IMR-90 (cell line): Measurements from ENCODE around the gene RPTOR. TPM values are rescaled to one million over a fixed set of nuclear protein-coding genes. Genes with fewer than 3 reads are reported as not detected.

Experiments used
- ATAC-seq: fragments of 200-7000 bp; cut with Tn5 transposase; 2 replicates; pipeline ENCODE4 v1.9.1; 2020; ENCODE audit warnings: low read depth, mild to moderate bottlenecking, moderate library complexity
- BruUV-seq: library from RNA; stranded (reverse); fragments of 400-500 nt; replicated peaks from 2 replicates; lab custom pipeline; 2021; lab: Mats Ljungman, UMichigan
- CTCF ChIA-PET: fragments of 300-600 bp; formaldehyde crosslinking; extraction: SDS; loops from one replicate; lab custom pipeline; 2021; ENCODE audit warnings: antibody characterized with exemption; lab: Yijun Ruan, JAX
- POLR2A ChIA-PET: fragments of 300-600 bp; sonication (Branson Sonifier 250); formaldehyde crosslinking; loops from one replicate; lab custom pipeline; 2022; ENCODE audit warnings: antibody characterized with exemption; ENCODE audit not compliant: unreplicated experiment; lab: Charles Lee
- DNase-seq: peaks from one replicate; pipeline ENCODE4 v3.0.0; 2013
- H2AFZ ChIP-seq: replicated peaks from 2 replicates; pipeline ENCODE3; 2013; ENCODE audit warnings: low read length, mild to moderate bottlenecking; ENCODE audit not compliant: poor library complexity
- H2AK5ac ChIP-seq: 2 replicates; pipeline ENCODE4 v1.6.1; 2013; ENCODE audit warnings: low read depth, low read length, inconsistent platforms
- H2AK9ac ChIP-seq: replicated peaks from 2 replicates; pipeline ENCODE3; 2013; ENCODE audit warnings: mild to moderate bottlenecking, low read depth, low read length, moderate library complexity; ENCODE audit not compliant: poor library complexity
- H2BK120ac ChIP-seq: 2 replicates; pipeline ENCODE4 v1.6.1; 2013; ENCODE audit warnings: low read depth, low read length, inconsistent platforms
- H2BK15ac ChIP-seq: 3 replicates; pipeline ENCODE4 v1.6.1; 2013; ENCODE audit warnings: low read depth, low read length, inconsistent platforms
- H2BK20ac ChIP-seq: 2 replicates; pipeline ENCODE4 v1.6.1; 2013; ENCODE audit warnings: low read depth, mild to moderate bottlenecking, inconsistent platforms, low read length, moderate library complexity
- H2BK5ac ChIP-seq: 2 replicates; pipeline ENCODE4 v1.6.1; 2013; ENCODE audit warnings: mild to moderate bottlenecking, low read depth, low read length, inconsistent platforms; ENCODE audit not compliant: poor library complexity, severe bottlenecking
- H3K14ac ChIP-seq: replicated peaks from 2 replicates; pipeline ENCODE4 v1.6.1; 2013; ENCODE audit warnings: low read depth, low read length, inconsistent platforms
- H3K18ac ChIP-seq: 2 replicates; pipeline ENCODE4 v1.6.1; 2013; ENCODE audit warnings: low read depth, low read length, control low read depth
- H3K23ac ChIP-seq: 2 replicates; pipeline ENCODE4 v1.6.1; 2013; ENCODE audit warnings: low read depth, low read length, inconsistent platforms
- H3K27ac ChIP-seq: 2 replicates; pipeline ENCODE4 v1.5.1; 2013; ENCODE audit warnings: mild to moderate bottlenecking, control low read depth, low read length; ENCODE audit not compliant: insufficient read depth
- H3K27me3 ChIP-seq: 2 replicates; pipeline ENCODE4 v1.6.1; 2013; ENCODE audit warnings: low read length; ENCODE audit not compliant: control insufficient read depth, insufficient read depth
- H3K36me3 ChIP-seq: 2 replicates; pipeline ENCODE4 v1.6.1; 2013; ENCODE audit warnings: low read length, mixed read lengths; ENCODE audit not compliant: control insufficient read depth, insufficient read depth
- H3K4ac ChIP-seq: 2 replicates; pipeline ENCODE4 v1.6.1; 2013; ENCODE audit warnings: low read depth, low read length, inconsistent platforms
- H3K4me1 ChIP-seq: 2 replicates; pipeline ENCODE4 v1.6.1; 2013; ENCODE audit warnings: low read length, mixed read lengths; ENCODE audit not compliant: control insufficient read depth, insufficient read depth
- H3K4me2 ChIP-seq: 2 replicates; pipeline ENCODE4 v1.6.1; 2013; ENCODE audit warnings: low read depth, mild to moderate bottlenecking, control low read depth, low read length, moderate library complexity
- H3K4me3 ChIP-seq: 2 replicates; pipeline ENCODE4 v1.5.1; 2013; ENCODE audit warnings: low read depth, mild to moderate bottlenecking, control low read depth, low read length, moderate library complexity; ENCODE audit not compliant: insufficient read depth
- H3K56ac ChIP-seq: 2 replicates; pipeline ENCODE4 v1.6.1; 2013; ENCODE audit warnings: low read length, inconsistent platforms; ENCODE audit not compliant: insufficient read depth; ENCODE audit errors: extremely low read depth
- H3K79me1 ChIP-seq, 2 experiments: 2 replicates each; pipeline ENCODE4 v1.6.1; 2013; ENCODE audit warnings: low read length in 2 of 2, inconsistent platforms in 1 of 2, low read depth in 1 of 2
- H3K9ac ChIP-seq: 2 replicates; pipeline ENCODE4 v1.6.1; 2013; ENCODE audit warnings: low read depth, low read length, control low read depth
- H3K9me1 ChIP-seq: 2 replicates; pipeline ENCODE4 v1.6.1; 2013; ENCODE audit warnings: low read length, inconsistent platforms; ENCODE audit not compliant: insufficient read depth
- H3K9me3 ChIP-seq: 2 replicates; pipeline ENCODE4 v1.6.1; 2013; ENCODE audit warnings: low read length; ENCODE audit not compliant: control insufficient read depth, insufficient read depth
- H4K20me1 ChIP-seq: 2 replicates; pipeline ENCODE4 v1.6.1; 2013; ENCODE audit warnings: low read length, inconsistent platforms; ENCODE audit not compliant: insufficient read depth
- H4K5ac ChIP-seq: 2 replicates; pipeline ENCODE4 v1.6.1; 2013; ENCODE audit warnings: mild to moderate bottlenecking, low read depth, low read length, control low read depth
- H4K8ac ChIP-seq, 2 experiments: 2 replicates each; pipeline ENCODE4 v1.6.1; 2013; ENCODE audit warnings: low read depth in 2 of 2, low read length in 2 of 2, control low read depth in 1 of 2, inconsistent platforms in 1 of 2
- H4K91ac ChIP-seq: 2 replicates; pipeline ENCODE4 v1.6.1; 2013; ENCODE audit warnings: low read depth, low read length, inconsistent platforms; ENCODE audit not compliant: insufficient read depth
- BHLHE40 ChIP-seq: fragments of 150-350 bp; IDR thresholded peaks from 2 replicates; pipeline ENCODE4 v1.6.1; 2016; ENCODE audit warnings: mild to moderate bottlenecking, low read depth, low read length
- CEBPB ChIP-seq: IDR thresholded peaks from 2 replicates; pipeline ENCODE4 v1.6.1; 2012; ENCODE audit warnings: low read depth, low read length, improper control_type of control experiment
- CHD1 ChIP-seq: IDR thresholded peaks from 2 replicates; pipeline ENCODE4 v1.6.1; 2012; ENCODE audit warnings: low read depth, low read length, improper control_type of control experiment
- CTCF ChIP-seq: conservative IDR thresholded peaks from 2 replicates; pipeline ENCODE4 v1.5.1; 2012; ENCODE audit warnings: mild to moderate bottlenecking, low read depth, low read length, improper control_type of control experiment
- ELK1 ChIP-seq: fragments of 150-350 bp; IDR thresholded peaks from 2 replicates; pipeline ENCODE4 v1.6.1; 2016; ENCODE audit warnings: low read depth, mild to moderate bottlenecking, low read length, moderate library complexity, borderline replicate concordance
- FOS ChIP-seq: fragments of 150-350 bp; IDR thresholded peaks from 2 replicates; pipeline ENCODE4 v1.6.1; 2016; ENCODE audit warnings: low read depth, low read length
- MAFK ChIP-seq: IDR thresholded peaks from 2 replicates; pipeline ENCODE4 v1.6.1; 2012; ENCODE audit warnings: low read depth, low read length, improper control_type of control experiment
- MAZ ChIP-seq: IDR thresholded peaks from 2 replicates; pipeline ENCODE4 v1.6.1; 2012; ENCODE audit warnings: low read depth, mild to moderate bottlenecking, low read length, improper control_type of control experiment, moderate library complexity, borderline replicate concordance
- MXI1 ChIP-seq: IDR thresholded peaks from 2 replicates; pipeline ENCODE4 v1.6.1; 2012; ENCODE audit warnings: low read depth, mild to moderate bottlenecking, low read length, moderate library complexity, borderline replicate concordance
- NFE2L2 ChIP-seq: fragments of 150-350 bp; IDR thresholded peaks from 2 replicates; pipeline ENCODE4 v1.6.1; 2016; ENCODE audit warnings: low read depth, mild to moderate bottlenecking, low read length
- POLR2A ChIP-seq: IDR thresholded peaks from 2 replicates; pipeline ENCODE4 v1.6.1; 2012; ENCODE audit warnings: mild to moderate bottlenecking, low read depth, low read length
- RAD21 ChIP-seq: IDR thresholded peaks from 2 replicates; pipeline ENCODE4 v1.6.1; 2012; ENCODE audit warnings: low read length, improper control_type of control experiment
- RCOR1 ChIP-seq: IDR thresholded peaks from 2 replicates; pipeline ENCODE4 v1.6.1; 2012; ENCODE audit warnings: mild to moderate bottlenecking, low read length, improper control_type of control experiment; ENCODE audit not compliant: insufficient replicate concordance
- RFX5 ChIP-seq: IDR thresholded peaks from 2 replicates; pipeline ENCODE4 v1.8.0; 2012; ENCODE audit warnings: low read depth, mild to moderate bottlenecking, low read length, moderate library complexity
- SMC3 ChIP-seq: fragments of 150-350 bp; IDR thresholded peaks from 2 replicates; pipeline ENCODE4 v1.6.1; 2016; ENCODE audit warnings: low read depth, mild to moderate bottlenecking, antibody characterized with exemption, low read length, moderate library complexity
- USF2 ChIP-seq: fragments of 150-350 bp; IDR thresholded peaks from 2 replicates; pipeline ENCODE4 v1.6.1; 2017; ENCODE audit warnings: mild to moderate bottlenecking, antibody characterized with exemption, low read length, low read depth
- WGBS, 2 experiments: methylation state at CpG; one replicate each; pipeline versions ENCODE4 v1.1.5 to v1.1.7; 2013; ENCODE audit warnings: missing lambda C conversion rate in 2 of 2; ENCODE audit not compliant: insufficient read length in 1 of 2; ENCODE audit errors: extremely low coverage in 2 of 2; 5-methylcytosine and 5-hydroxymethylcytosine counted together
- dilution Hi-C: fragments of 300-500 bp; cut with HindIII; formaldehyde crosslinking; loops from one replicate; pipeline ENCODE4 v1.14.3; 2018; ENCODE audit warnings: low sequenced_read_pairs; ENCODE audit not compliant: unreplicated experiment
- in situ Hi-C: fragments of 300-500 bp; cut with MboI; formaldehyde crosslinking; loops from 3 replicates; pipeline ENCODE4 v1.14.3; 2019; ENCODE audit warnings: low sequenced_read_pairs, inconsistent platforms, mixed read lengths
- intact Hi-C: fragments of 100-400 bp; cut with micrococcal nuclease; formaldehyde crosslinking; loops from 2 replicates; pipeline ENCODE4 v1.10.0; 2022
- polyA plus RNA-seq, 3 experiments: library from polyadenylated mRNA; depleted of rRNA; stranded (reverse); fragments of >200 nt; gene quantifications; 2 replicates each; pipeline ENCODE4 v1.2.3, GENCODE V29; 2012; ENCODE audit warnings: low replicate concordance in 1 of 3
- total RNA-seq: library from RNA; depleted of rRNA; stranded (reverse); fragments of >200 nt; gene quantifications from 2 replicates; pipeline ENCODE4 v1.2.3, GENCODE V29; 2012

Gene RPTOR
- total and polyA plus RNA-seq, 2 of the 4 experiments (the other 2 are of a cell fraction) = 10.8 to 14.7 TPM

GRCh38 chr17:80849119-80849518 lies 304.5 kb downstream of the RPTOR start:
- peaks cover 19% of the 10 kb centered on the region for H3K36me3 ChIP-seq
- ChIA-PET CTCF (interaction anchor here (0.7 kb wide), 1 partner anchor 184 kb away, joined by 3 read pairs; no protein-coding TSS in a partner anchor), POLR2A (no interaction called here)
- H3K18ac ChIP-seq = no peak overlapping the region
- H2BK120ac ChIP-seq = no peak overlapping the region
- H4K8ac ChIP-seq = no peak overlapping the region
- H3K9me3 ChIP-seq = no peaks in the 10 kb centered on the region
- no peaks in the 10 kb centered on the region for H4K20me1 ChIP-seq
- no peak overlapping the region for H4K5ac ChIP-seq
- peaks cover 7 to 23% of the 10 kb centered on the region in 2 experiments; a peak in 3 of 4 replicates for H3K79me1 ChIP-seq
- H3K4me2 ChIP-seq = no peak overlapping the region
- no peak overlapping the region for H2BK5ac ChIP-seq
- H3K56ac ChIP-seq = no peak overlapping the region
- H3K27me3 ChIP-seq = no peaks in the 10 kb centered on the region
- H3K4me1 ChIP-seq = peaks cover 10% of the 10 kb centered on the region
- no peak for DNase-seq
- no peak overlapping the region for H3K27ac ChIP-seq
- intact Hi-C loops (no loop called here), in situ Hi-C loops (no loop called here), dilution Hi-C loops (no loop called here)
- no peak overlapping the region for H2AFZ ChIP-seq
- H3K9me1 ChIP-seq = peaks cover 20% of the 10 kb centered on the region
- H3K4me3 ChIP-seq = no peak overlapping the region
- no TSS peak for BruUV-seq
- TF ChIP-seq BHLHE40 = no peak
- TF ChIP-seq ELK1 = no peak
- TF ChIP-seq MAFK = no peak
- TF ChIP-seq USF2 = no peak
- TF ChIP-seq RCOR1 = no peak
- no peak for TF ChIP-seq SMC3
- no peak for TF ChIP-seq MAZ
- TF ChIP-seq CHD1 = no peak
- no peak for TF ChIP-seq CTCF
- no peak for TF ChIP-seq POLR2A
- no peak for TF ChIP-seq CEBPB
- no peak for TF ChIP-seq FOS
- TF ChIP-seq NFE2L2 = no peak
- TF ChIP-seq MXI1 = no peak
- TF ChIP-seq RFX5 = no peak
- no peak for TF ChIP-seq RAD21
- H3K9ac ChIP-seq = no peak overlapping the region
- ATAC-seq = no peak
- no peak overlapping the region for H2BK15ac ChIP-seq
- no peak overlapping the region for H3K23ac ChIP-seq
- no peak overlapping the region for H2AK5ac ChIP-seq
- H2BK20ac ChIP-seq = no peak overlapping the region
- H3K4ac ChIP-seq = 0 out of 2 replicates have a peak overlapping the region, but pooled peaks have one; percentile 3
- no CpG with 5 or more reads among the region's 12 CpGs for WGBS, 2 experiments
- no peak overlapping the region for H2AK9ac ChIP-seq
- no peak overlapping the region; the same call in 1 of the 2 replicates for H4K91ac ChIP-seq
- H3K14ac ChIP-seq = no peak overlapping the region
